ENCODE data around the gene TMEM147.

TMEM147 gene

DNA sequence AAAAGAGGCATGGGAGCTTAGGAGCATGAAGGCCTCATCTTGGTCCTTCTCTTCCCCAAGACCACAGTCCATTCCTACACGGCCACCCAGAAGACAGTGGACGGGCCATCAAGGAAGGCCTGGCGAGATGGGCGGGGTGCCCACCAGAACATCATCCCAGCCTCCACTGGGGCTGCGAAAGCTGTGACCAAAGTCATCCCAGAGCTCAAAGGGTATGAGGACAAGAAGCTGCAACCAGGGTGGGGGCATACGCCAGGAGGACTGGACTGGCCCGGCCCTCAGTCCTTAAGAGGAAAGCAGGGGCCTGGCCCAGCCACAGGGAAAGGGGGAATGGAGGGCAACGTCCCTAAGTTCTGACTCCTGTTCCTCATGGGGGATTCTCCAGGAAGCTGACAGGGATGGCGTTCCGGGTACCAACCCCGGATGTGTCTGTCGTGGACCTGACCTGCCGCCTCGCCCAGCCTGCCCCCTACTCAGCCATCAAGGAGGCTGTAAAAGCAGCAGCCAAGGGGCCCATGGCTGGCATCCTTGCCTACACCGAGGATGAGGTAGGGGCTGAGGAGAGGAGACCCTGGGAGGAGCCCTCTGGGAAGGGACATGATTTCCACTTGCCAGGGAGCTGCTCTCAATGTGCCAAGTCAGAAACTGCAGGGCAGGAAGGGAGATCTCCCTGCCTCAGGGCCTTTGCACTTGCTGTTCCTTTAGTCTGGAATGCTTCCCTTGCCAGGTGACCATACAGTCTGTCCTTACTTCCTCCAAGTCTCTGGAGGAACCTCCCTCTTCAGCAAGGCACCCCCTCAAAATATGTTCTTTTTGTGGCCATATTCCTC is 1.9 kb upstream of the TMEM147 start:
- H3K27ac ChIP-seq: no peak overlapping the region
- no peak overlapping the region for H3K4me3 ChIP-seq

DNA sequence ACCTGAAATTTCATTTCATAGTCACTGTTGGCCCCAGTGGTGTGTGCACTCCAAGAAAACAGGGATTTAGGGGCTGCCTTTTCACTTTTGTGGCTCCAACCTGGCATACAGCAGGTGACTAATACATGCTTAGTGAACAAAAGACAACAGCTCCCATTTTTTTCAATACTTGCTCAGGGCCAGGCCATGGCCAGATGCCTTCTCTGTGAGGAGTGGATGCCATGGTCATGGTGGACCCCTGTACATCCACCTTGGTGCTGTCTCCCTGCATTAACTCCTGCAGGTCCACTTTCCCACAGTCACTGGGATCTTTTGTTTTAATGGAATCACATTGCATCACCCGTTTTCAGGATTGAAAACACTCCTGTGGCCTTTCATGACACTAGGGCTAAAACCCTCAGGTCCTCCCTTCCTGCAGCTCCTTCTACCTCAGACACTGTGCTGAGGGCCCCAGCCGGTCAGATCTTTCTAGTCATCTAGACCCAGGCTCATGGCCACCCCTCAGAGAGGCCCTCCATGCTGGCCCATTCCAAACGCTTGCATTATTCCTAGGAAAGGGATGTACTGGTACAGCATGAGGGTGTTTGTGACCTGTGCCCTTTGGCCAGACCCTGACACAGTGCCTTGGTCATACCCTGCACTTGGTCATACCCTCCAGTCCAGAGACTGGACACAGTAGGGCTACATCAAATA is 1.2 kb upstream of the TMEM147 start:
- peak overlapping the region; percentile 71 to 96 (median 90) for H3K4me3 ChIP-seq
- H3K27ac ChIP-seq: peak overlapping the region in 9 of 21 experiments; percentile 86 to 97 (median 92)

DNA sequence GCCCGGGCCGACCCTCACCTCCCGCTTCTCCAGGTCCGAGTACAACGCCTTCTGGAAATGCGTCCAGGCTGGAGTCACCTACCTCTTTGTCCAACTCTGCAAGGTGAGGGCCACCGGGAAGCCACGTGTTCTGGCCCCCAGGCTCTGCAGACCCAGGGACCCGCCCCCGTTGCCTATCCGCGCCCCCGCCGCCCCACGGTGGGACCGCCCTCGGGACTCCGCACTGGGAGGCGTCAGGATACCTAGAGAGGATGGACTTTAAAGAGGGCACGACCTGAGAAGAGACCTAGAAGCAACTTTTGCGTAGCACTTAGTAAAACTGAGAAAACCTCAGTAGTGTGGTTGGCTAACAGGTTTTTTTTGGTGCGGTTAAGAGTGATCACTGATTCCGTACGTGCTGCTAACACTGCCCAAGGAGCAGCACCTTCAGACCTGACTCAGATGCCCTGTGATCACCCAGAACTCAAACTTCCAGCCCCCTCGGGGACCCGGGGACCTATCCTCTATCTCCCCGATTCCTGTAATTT is 492 bp downstream of the TMEM147 start:
- H3K4me3 ChIP-seq: peak overlapping the region; percentile 71 to 96 (median 90)
- H3K27ac ChIP-seq: peak overlapping the region; percentile 68 to 97 (median 91)

DNA sequence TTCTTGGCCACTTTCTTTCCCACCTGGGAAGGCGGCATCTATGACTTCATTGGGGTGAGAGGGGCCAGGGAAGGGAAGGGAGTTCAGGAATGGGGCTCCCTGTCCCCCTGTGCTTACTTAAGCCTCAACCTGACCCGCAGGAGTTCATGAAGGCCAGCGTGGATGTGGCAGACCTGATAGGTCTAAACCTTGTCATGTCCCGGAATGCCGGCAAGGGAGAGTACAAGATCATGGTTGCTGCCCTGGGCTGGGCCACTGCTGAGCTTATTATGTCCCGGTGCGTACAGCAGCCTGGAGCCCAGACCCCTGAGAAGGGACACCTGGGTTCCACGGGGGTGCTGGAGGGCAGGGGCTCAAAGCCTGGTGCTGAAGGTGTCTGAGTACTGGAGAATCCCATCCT is 1.1 kb downstream of the TMEM147 start:
- H3K27ac ChIP-seq: peak overlapping the region in 11 of 21 experiments; percentile 43 to 97 (median 93)

DNA sequence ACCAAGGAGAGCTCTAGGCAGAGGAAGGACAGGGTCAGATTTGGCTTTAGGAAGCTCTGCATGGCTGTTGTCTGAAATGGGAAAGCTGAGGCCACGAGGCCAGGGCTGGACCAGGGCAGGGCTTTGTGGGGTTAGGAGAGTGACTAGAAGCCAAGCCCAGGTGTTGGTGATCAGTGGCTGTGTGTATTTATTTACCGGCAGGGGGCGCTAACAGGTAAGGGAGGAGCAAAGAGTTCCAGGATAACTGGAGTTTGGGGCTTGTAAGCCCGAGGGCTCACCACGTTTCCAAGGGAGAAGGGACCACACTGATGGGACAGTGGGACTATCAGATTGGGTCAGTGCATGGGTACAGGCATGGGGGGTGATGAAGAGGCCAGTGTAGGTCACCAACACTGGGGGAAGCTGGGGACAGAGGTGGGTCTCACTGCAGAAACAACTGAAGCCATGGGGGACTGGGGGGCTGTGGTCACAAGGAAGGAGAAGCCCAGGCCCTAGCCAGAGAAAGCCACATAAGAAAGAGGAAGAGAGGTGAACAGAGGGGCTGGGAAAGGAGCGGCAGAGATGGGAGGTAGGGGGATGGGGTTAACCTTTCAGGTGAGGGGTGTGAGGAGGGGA is 3.9 kb downstream of the TMEM147 start:
- no peak overlapping the region for H3K4me3 ChIP-seq
- no peak overlapping the region for H3K27ac ChIP-seq

More for the DNA sequence above, 1.1 kb downstream of the TMEM147 start:
- H3K4me3 ChIP-seq: peak overlapping the region; percentile 71 to 96 (median 90)

DNA sequence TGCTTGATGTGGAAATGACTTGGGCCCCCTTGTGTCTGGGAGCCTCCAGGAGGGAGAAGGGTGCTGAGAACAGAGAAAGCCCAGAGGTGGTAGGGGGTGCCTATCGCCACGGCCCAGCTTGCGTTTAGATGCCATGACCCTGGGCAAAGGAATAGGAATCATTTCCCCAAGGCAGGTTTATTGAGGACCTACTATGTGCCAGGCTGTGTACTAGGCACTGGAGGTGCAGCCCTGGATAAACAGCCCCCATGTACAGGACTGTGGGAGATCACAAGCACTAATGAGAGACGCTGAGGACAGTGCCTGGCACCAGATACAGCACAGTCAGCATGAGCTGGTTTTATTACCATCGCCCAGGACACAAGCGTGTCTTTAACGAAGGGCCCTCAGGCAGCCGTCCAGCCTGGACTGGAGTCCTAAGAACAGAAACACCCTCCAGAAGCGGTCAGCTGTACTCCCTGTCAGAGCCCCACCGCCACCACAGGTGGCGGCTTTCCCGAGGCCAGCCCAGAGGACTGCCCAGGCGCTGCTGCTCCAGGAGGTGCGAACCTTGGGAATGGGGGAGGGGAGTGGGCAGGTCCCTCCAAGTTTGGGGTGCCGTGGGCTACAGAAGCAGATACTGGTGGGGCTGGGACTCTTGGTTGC is 4.6 kb downstream of the TMEM147 start:
- Histone ChIP-seq H3K27ac (no peak overlapping the region), H3K4me3 (no peak overlapping the region)

DNA sequence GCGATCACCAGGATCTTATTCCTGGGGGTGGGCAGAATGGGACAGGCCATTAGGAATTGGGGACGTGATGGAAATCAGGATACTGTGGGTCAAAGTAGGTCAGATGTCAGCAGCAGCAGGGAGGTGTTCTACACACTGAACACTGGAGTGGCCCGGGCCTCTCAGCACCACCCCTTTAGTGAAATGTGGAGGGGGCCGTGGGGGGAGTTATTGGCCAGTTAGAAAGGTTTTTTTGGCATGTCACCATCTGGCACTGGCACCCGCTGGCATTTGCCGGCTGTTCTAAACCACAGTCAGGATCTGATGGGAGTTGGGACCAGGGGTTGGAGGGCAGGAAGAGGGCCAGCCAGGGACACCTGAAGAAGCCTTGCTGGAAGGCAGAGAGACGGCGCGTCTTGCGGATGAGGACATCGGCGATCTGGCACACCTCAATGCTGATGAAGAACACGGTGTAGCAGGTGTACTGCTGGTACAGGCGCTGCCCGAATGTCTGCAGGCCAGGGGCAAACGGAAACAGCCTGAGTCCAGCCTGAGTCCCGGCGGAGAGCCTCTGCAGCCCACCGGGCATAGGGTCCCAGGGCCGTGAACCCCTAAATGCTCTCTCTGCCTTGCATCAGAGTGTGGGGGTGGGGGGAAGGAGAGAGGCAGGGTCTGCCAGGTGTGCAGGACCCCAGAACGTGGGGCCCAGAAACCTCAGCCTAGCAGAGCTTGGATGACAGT is 5.8 kb downstream of the TMEM147 start:
- Histone ChIP-seq H3K27ac (no peak overlapping the region), H3K4me3 (no peak overlapping the region)

- H3K4me3 ChIP-seq: no peak overlapping the region
- no peak overlapping the region for H3K27ac ChIP-seq
Observed at GRCh38 chr19:35552534-35553384, 7.3 kb downstream of the TMEM147 start.

DNA sequence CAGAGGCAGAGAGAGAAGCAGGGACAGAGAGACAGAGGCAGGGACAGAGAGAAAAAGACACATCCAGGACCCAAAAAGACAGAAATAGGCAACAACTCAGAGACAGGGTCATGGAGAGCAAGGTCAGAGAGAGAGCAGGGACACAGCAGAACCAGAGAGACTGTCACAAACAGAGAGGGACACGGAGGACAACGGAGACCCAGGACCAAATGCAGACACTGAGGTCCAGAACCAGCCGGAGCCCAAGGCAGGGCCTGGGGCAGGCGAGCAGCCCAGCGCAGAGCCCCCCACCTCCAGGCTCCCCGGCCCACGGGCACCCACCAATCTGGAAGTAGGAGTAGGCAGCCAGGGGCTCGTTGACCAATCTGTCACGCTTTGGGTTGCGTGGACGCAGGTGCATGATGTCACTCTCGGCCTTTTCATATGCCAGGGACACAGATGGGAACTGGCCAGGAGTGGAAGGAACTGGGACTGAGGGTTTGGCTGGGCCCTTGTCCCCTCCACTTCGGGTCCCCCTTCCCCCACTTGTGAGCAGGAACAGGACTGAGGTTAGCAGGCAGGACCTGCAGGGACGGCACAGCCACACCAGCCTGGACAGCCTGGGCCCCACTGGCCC is 8.1 kb downstream of the TMEM147 start:
- no peak overlapping the region for H3K27ac ChIP-seq
- no peak overlapping the region for H3K4me3 ChIP-seq

GRCh38 chr19:35554076-35554475 is 8.7 kb downstream of the TMEM147 start:
- no peak overlapping the region for H3K4me3 ChIP-seq
- H3K27ac ChIP-seq: no peak overlapping the region

DNA sequence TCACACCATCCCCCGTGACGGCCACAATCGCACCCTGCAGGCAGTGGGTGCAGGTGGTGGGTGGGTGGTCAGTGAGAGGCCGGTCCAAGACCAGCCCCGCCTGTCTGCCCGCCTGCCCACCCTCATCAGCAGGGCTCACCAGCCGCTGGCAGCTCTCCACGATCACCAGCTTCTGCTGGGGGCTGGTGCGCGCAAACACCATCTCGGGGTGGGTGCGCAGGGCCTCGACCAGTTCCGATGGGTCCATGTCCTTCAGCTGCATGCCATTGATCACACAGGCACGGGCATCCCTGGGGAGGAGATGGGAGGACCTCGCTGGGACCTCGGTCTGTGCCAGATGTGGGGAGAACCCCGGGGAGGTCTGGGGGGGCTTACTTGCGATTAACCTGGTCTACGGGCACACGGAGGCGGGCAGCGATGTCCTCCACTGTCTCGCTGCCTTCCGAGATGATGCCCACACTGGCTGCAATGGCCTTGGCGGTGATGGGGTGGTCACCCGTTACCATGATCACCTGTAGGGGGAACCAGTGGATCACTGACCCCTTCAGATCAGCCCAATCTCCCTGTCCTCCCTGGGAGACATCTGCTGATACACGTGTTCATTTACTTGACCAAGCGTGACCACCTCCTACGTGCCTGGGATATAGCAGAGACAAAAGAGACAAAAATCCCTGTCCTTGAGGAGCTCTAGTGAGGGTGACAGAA is 10.0 kb downstream of the TMEM147 start:
- Histone ChIP-seq H3K27ac (no peak overlapping the region), H3K4me3 (no peak overlapping the region)

- Histone ChIP-seq H3K4me3 (no peak overlapping the region), H3K27ac (no peak overlapping the region)
Observed at GRCh38 chr19:35556025-35556590, 10.7 kb downstream of the TMEM147 start.

DNA sequence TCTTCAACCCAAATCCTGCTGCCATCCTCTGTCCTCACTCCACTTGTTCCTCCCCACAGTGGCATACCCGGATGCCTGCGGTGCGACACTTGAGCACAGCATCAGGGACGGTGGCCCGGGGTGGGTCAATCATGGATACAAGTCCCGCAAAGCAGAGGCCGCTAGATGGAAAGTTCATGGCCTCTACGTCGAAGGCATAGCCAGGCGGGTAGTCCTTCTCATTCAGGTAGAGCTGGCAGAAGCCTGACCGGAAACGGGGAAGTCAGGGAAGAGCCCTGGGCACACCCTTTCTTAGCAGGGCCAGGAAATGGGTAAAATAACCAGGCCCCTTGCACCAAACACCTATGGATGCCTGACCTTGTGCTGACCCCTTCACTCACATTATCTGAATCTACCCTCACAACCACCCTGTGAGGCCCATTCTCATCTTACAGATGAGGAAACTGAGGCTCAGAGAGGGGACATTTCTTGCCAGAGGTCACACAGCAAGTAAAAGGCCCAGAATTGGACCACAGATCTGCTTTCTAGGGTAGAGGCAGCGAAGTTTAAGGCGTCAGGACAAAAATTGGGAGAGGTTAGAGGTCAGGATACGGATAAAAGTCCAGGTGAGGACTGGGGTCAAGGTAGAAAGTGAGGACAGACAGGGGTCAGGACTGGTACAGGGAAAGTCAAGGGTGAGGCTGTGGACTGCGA is 11.6 kb downstream of the TMEM147 start:
- H3K27ac ChIP-seq: no peak overlapping the region
- no peak overlapping the region for H3K4me3 ChIP-seq

DNA sequence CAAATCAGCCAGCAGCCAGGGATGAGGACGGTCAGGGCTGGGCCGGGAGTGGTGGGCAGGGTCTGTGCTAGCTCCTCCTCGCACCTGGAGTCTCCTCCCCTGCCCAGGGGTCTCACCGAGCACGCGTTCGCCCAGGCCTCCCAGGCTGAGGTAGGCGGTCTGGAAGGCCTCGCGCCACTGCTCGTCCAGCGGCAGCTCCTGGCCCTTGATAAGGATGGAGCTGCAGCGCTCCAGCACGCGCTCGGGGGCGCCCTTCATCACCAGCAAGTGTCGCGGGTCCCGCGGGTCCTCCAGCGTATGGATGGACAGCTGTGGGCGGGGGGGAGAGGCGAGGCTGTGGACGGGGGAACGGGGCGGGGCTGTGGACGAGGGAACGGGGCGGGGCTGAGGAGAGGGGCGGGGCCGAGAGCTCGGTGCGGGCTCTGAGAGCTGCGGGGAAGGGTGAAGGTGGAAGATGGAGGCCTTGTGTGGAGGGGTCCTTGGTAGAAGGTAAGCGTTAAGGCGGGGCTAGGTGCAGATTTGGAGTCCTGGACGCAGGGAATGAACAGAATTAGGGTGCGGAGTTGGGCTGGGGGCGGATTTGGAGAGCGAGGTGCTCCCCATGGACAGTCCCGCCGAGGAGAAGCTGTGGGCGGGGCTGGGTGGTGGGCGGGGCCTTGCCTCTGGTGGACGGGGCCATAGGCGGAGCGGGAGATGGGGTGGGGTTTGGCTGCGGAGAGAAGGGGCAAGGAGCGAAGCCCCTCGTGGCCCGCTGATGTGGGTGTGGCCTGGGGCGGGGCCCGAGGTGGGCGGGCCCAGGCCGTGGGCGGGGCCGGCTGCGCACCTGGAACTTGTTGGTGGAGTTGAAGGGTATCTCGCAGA is 12.3 kb downstream of the TMEM147 start:
- Histone ChIP-seq H3K4me3 (peak overlapping the region in 5 of 7 experiments; percentile 7 to 26 (median 8)), H3K27ac (no peak overlapping the region)

Data from skin epidermis (tissue), 12 donors.